Measurements from ENCODE around the gene FAM50A.

The FAM50A gene

DNA sequence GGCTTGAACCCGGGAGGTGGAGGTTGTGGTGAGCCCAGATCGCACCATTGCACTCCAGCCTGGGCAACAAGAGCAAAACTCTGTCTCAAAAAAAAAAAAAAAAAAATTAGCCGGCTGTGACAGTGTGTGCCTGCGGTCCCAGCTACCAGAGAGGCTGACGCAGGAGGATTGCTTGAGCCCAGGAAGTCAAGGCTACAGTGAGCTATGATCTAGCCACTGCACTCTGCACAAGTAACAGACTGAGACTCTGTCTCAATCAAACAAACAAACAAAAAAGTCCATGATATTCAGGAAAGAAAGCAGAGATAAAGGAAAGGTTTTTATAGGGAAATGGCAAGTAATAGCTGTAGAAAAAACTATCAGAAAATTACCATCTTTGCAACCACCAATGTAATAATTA is 37.3 kb downstream of the FAM50A start:
- TF ChIP-seq, protein P1, sequence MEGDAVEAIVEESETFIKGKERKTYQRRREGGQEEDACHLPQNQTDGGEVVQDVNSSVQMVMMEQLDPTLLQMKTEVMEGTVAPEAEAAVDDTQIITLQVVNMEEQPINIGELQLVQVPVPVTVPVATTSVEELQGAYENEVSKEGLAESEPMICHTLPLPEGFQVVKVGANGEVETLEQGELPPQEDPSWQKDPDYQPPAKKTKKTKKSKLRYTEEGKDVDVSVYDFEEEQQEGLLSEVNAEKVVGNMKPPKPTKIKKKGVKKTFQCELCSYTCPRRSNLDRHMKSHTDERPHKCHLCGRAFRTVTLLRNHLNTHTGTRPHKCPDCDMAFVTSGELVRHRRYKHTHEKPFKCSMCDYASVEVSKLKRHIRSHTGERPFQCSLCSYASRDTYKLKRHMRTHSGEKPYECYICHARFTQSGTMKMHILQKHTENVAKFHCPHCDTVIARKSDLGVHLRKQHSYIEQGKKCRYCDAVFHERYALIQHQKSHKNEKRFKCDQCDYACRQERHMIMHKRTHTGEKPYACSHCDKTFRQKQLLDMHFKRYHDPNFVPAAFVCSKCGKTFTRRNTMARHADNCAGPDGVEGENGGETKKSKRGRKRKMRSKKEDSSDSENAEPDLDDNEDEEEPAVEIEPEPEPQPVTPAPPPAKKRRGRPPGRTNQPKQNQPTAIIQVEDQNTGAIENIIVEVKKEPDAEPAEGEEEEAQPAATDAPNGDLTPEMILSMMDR (IDR thresholded peaks at IDR 0.05; ENCODE audit: low read depth, low read length, missing control alignments) = no peak
- no peak for DNase-seq (ENCODE audit: low read depth)
- no peak overlapping the region for H3K4me3 ChIP-seq (ENCODE audit: low read depth, low read length)

DNA sequence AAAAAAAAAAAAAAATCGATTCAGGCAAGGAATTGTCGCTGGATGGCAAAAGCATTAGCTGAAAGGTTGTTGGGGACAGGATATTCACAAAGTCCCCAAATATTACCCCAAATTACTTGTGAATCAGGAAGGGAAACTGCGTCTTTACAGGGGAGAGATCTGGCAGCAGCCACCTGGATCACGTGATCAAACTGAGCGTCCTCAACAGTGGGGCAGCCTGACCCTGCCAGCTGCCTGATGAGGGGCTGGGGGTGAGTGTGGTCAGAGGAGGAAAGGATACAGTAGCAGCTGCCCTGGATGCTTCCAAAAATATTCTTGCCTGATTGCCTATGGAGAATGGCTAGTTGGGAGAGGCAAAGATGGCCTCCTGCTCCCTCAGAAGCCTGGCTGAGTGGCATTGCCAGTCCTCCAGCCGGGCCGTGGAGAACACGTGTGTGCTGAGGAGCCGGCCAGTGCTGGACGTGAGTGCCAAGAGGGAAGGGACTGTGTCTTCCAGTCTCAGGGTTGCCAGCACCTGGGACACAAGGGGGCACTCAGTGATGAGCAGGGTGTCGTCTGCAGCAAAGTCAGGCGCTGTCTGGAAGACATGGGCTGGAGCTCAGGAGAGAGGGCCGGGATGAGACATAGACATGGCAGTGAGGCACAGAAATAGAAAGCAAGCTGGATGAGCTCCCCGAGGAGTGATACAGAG is 38.1 kb downstream of the FAM50A start:
- TF ChIP-seq, protein P1 (IDR thresholded peaks at IDR 0.05; ENCODE audit: low read depth, low read length, missing control alignments) = no peak
- DNase-seq (ENCODE audit: low read depth) = no peak
- H3K4me3 ChIP-seq (ENCODE audit: low read depth, low read length) = no peak overlapping the region

DNA sequence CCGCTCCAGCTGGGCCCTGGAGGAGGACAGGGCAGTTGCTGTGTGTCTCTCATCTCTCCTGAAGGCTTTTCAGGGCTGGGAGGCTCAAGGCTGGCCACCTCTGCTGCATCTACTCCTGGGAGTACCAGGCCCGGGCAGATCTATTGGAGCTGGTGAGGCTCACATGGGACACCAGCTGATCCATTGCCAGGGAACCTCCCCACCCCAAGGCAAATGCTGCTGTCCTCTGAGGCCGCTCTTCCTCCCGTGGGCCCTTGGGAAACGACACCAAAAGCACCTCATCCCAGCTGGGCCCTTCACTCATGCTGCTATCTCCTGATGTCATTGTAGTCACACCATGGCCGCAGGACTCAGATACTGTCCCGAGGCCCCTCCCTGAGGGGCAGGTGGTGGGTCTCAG is 38.8 kb downstream of the FAM50A start:
- DNase-seq (ENCODE audit: low read depth) = no peak
- H3K4me3 ChIP-seq (ENCODE audit: low read depth, low read length) = no peak overlapping the region
- TF ChIP-seq, protein P1 (IDR thresholded peaks at IDR 0.05; ENCODE audit: low read depth, low read length, missing control alignments) = no peak

DNA sequence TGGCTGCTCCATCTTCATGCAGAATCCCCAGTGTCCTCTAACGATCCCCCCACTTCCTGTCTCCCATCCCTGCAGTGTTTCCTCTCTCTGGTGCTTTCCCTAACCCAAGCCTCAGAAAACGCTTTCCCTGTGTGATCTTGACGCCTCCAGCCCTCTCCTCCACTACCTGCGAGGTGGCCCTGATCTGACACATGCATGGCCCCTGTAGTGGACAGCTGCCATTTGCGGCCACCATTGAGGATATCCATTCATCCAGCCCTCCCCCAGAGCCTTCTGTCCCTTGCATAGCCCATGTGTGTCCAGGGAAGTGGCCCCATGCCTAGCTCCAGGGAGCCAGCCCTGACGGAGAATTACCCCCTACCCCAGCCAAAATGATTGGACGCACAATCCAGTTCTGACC is 39.4 kb downstream of the FAM50A start:
- H3K4me3 ChIP-seq (ENCODE audit: low read depth, low read length) = no peak overlapping the region
- DNase-seq (ENCODE audit: low read depth) = no peak
- TF ChIP-seq, protein P1 (IDR thresholded peaks at IDR 0.05; ENCODE audit: low read depth, low read length, missing control alignments) = no peak

DNA sequence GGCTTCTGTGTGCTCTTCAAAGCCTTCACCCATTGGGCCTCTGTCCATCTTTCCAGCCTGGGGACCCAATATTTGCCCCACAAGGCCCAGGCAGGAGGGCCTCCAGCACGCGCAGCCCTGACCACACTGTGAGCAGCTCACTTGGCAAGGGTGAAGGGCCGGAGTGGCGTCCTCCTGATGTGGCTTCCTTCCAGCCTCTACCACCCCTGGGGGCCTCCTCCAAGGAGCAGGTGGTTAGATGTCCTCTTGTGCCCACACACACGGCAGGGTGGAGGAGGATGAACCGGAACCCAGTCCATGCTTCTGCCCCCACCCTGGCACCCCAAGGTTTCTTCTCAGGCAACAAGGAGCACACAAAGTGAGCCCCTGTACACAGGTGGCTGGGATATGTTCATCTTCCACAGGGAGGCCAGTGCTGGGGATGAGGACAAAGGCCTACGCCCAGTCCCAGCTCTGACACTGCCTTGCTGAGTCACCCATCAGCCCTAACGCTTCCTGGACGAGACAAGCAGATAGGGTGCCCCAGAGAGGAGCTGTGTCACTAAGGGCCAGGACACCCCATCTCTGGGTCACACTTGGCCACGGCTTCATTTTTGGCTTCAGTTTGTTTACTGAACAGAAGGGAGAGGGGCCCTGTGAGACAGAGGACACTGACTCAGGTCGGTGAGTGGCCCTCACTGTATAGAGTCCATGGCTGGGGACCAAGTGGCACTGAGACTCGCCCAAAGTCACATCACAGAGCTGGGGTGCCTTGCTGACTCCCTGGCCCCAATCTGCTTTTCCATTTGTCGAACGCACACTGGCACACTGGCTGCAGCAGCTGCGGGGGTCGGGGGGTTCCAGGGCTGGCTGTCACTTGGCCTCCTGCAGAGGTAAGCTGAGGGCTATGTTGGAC is 40.6 kb downstream of the FAM50A start:
- no peak overlapping the region; the same call in 1 of the 2 replicates for H3K4me3 ChIP-seq (ENCODE audit: low read depth, low read length)
- TF ChIP-seq, protein P1 (IDR thresholded peaks at IDR 0.05; ENCODE audit: low read depth, low read length, missing control alignments) = no peak
- DNase-seq (ENCODE audit: low read depth) = no peak

DNA sequence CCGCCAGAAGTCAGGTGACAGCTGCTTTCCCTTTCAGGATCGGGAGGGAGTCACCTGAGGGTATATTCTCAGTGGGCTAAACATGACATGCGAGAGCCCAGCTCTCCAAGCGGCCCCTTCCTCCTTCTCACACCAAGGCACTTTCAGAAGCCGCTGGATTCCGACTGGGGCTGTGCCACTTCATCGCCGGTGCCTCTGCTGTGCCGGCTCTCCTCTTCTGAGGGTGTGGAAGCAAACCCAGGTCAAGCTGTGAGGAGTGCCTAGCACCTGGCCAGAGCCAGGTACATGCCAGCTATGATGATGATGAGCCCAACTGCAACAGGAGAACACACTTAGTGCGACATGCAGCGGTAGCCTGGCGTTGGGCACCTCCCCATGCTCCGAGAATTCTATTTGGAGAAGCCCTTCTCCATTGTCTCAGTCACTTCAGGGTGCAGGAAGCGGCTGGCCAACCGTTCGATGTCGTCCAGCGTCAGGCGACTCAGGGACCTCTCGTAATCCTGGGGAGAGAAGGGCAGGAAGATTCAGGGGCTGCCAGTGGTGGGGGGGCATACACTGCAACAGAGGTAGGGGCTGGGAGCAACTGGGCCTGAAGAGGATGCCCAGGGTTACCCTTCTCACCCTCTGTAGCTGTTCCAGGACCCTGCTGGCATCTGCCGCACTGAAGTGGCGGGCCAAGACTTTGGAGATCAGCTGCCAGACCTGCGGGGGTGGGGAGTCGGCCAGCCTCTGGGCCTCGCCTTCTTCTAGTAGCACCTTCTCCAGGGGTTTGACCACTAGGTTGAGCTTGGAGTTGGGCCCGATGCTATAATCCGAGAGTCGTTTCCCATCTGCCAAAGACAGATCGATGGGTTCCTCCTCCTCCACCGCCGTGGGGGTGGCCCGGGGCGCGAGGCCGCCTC is 41.5 kb downstream of the FAM50A start:
- DNase-seq (ENCODE audit: low read depth) = no peak
- H3K4me3 ChIP-seq (ENCODE audit: low read depth, low read length) = peak overlapping the region; percentile 81
- TF ChIP-seq, protein P1 (IDR thresholded peaks at IDR 0.05; ENCODE audit: low read depth, low read length, missing control alignments) = no peak

Data from GM12864 (cell line).